HL-60 (cell line): ENCODE results near the gene AIF1L.

ENCODE experiments used
- GABPA ChIP-seq: IDR thresholded peaks from 2 replicates; pipeline ENCODE4 v1.6.1; 2012; ENCODE audit warnings: low read depth
- POLR2AphosphoS5 ChIP-seq: IDR thresholded peaks from 2 replicates; pipeline ENCODE4 v1.6.1; 2012; ENCODE audit warnings: low read depth
- TF ChIP-seq, protein P1 (sequence below): IDR thresholded peaks from one replicate; pipeline ENCODE4 v1.5.1; 2011; ENCODE audit warnings: low read length, control low read depth, inconsistent platforms; ENCODE audit not compliant: insufficient read depth
- TF ChIP-seq, protein P2 (sequence below): IDR thresholded peaks from 2 replicates; pipeline ENCODE4 v1.6.1; 2012; ENCODE audit warnings: low read depth; ENCODE audit not compliant: insufficient replicate concordance

DNA sequence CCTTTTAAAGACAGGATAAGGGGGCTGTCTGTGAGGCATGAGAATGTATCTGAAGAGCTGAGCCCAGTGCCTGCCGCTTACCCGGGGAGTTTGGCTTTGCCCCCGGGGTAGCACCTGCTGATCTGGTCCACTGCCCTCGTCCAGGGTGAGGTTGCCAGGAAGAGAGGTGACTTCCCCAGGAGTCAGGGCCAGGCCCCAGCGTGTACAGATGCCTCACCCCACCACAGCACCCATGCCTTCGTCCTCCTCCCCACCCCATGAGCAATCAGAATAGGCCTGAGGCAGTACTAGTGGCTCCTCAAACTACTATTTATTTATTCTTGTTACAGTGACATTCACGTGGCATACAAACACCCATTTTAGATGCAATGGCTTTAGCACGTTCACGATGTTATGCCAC is 15.7 kb upstream of the AIF1L start:
- TF ChIP-seq, protein P1, sequence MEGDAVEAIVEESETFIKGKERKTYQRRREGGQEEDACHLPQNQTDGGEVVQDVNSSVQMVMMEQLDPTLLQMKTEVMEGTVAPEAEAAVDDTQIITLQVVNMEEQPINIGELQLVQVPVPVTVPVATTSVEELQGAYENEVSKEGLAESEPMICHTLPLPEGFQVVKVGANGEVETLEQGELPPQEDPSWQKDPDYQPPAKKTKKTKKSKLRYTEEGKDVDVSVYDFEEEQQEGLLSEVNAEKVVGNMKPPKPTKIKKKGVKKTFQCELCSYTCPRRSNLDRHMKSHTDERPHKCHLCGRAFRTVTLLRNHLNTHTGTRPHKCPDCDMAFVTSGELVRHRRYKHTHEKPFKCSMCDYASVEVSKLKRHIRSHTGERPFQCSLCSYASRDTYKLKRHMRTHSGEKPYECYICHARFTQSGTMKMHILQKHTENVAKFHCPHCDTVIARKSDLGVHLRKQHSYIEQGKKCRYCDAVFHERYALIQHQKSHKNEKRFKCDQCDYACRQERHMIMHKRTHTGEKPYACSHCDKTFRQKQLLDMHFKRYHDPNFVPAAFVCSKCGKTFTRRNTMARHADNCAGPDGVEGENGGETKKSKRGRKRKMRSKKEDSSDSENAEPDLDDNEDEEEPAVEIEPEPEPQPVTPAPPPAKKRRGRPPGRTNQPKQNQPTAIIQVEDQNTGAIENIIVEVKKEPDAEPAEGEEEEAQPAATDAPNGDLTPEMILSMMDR = no peak
- no peak for TF ChIP-seq GABPA
- TF ChIP-seq, protein P2, sequence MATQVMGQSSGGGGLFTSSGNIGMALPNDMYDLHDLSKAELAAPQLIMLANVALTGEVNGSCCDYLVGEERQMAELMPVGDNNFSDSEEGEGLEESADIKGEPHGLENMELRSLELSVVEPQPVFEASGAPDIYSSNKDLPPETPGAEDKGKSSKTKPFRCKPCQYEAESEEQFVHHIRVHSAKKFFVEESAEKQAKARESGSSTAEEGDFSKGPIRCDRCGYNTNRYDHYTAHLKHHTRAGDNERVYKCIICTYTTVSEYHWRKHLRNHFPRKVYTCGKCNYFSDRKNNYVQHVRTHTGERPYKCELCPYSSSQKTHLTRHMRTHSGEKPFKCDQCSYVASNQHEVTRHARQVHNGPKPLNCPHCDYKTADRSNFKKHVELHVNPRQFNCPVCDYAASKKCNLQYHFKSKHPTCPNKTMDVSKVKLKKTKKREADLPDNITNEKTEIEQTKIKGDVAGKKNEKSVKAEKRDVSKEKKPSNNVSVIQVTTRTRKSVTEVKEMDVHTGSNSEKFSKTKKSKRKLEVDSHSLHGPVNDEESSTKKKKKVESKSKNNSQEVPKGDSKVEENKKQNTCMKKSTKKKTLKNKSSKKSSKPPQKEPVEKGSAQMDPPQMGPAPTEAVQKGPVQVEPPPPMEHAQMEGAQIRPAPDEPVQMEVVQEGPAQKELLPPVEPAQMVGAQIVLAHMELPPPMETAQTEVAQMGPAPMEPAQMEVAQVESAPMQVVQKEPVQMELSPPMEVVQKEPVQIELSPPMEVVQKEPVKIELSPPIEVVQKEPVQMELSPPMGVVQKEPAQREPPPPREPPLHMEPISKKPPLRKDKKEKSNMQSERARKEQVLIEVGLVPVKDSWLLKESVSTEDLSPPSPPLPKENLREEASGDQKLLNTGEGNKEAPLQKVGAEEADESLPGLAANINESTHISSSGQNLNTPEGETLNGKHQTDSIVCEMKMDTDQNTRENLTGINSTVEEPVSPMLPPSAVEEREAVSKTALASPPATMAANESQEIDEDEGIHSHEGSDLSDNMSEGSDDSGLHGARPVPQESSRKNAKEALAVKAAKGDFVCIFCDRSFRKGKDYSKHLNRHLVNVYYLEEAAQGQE = no peak
- TF ChIP-seq POLR2AphosphoS5 = no peak
